Activated naive CD8-positive, alpha-beta T cell treated with anti-CD3 and anti-CD28 coated beads, Interleukin-2, amount 50 U/mL, for 24 hours (primary cell): ENCODE measurements around the gene ZFHX2.
A peak's percentile ranks its signal among the peaks of the same experiment; 100 is the strongest.
"Not testable (repeated sequence)": the region's sequence is repeated elsewhere in the genome, so short reads cannot be mapped to it uniquely, and the experiment has no call there.

Experiments
- ATAC-seq: fragments of 150-1000 bp; cut with Tn5 transposase; one replicate; pipeline ENCODE4 v1.10.0; 2021
- DNase-seq: peaks from one replicate; pipeline ENCODE4 v3.0.0; 2021
- H3K27ac Mint-ChIP-seq: one replicate; pipeline ENCODE4 v1.8.0; 2021; ENCODE audit warnings: mild to moderate bottlenecking, mixed read lengths
- H3K27me3 Mint-ChIP-seq: one replicate; pipeline ENCODE4 v1.8.0; 2021; ENCODE audit warnings: mixed read lengths
- H3K36me3 Mint-ChIP-seq: one replicate; pipeline ENCODE4 v1.8.0; 2021; ENCODE audit warnings: low read depth, mixed read lengths
- H3K4me1 Mint-ChIP-seq: one replicate; pipeline ENCODE4 v1.8.0; 2021; ENCODE audit warnings: mixed read lengths
- H3K4me3 Mint-ChIP-seq: one replicate; pipeline ENCODE4 v1.8.0; 2021; ENCODE audit warnings: mild to moderate bottlenecking, moderate library complexity, mixed read lengths
- H3K9me3 Mint-ChIP-seq: one replicate; pipeline ENCODE4 v1.8.0; 2021; ENCODE audit warnings: mixed read lengths

The ZFHX2 gene

GRCh38 chr14:23551266-23552028, at the start of gene ZFHX2:
TSS of gene ZFHX2 (minus strand) at chr14:23551765. CDS start at chr14:23535325, 16,440 bp downstream.
- Mint-ChIP-seq H3K27ac (peak within 1 kb of the TSS; percentile 85), H3K27me3 (peaks cover 4% of the 10 kb centered on the region), H3K9me3 (no peaks in the 10 kb centered on the region), H3K4me3 (no peak within 1 kb of the TSS), H3K4me1 (peaks cover 13% of the 10 kb centered on the region), H3K36me3 (no peaks in the 10 kb centered on the region)
- ATAC-seq, result peak; percentile 75
- peak; percentile 85 for DNase-seq

- no peak for DNase-seq
These were observed 49.2 kb upstream of the ZFHX2 start for GRCh38 chr14:23600806-23601205.

GRCh38 chr14:23600322-23600707, 48.8 kb upstream of the ZFHX2 start:
- DNase-seq (no peak), ATAC-seq (no peak)
- peaks cover 2% of the 10 kb centered on the region for H3K36me3 Mint-ChIP-seq
- H3K27ac Mint-ChIP-seq, result no peak overlapping the region
- no peak overlapping the region for H3K4me3 Mint-ChIP-seq
- peaks cover 8% of the 10 kb centered on the region for H3K9me3 Mint-ChIP-seq
- H3K4me1 Mint-ChIP-seq, result peaks cover under 1% of the 10 kb centered on the region
- H3K27me3 Mint-ChIP-seq, result no peaks in the 10 kb centered on the region

More at GRCh38 chr14:23600806-23601205, 49.2 kb upstream of the ZFHX2 start:
- ATAC-seq, result no peak
- Mint-ChIP-seq H3K27ac (no peak overlapping the region), H3K27me3 (no peaks in the 10 kb centered on the region), H3K36me3 (peaks cover 2% of the 10 kb centered on the region), H3K9me3 (peaks cover 8% of the 10 kb centered on the region), H3K4me1 (peaks cover 5% of the 10 kb centered on the region), H3K4me3 (no peak overlapping the region)

DNA sequence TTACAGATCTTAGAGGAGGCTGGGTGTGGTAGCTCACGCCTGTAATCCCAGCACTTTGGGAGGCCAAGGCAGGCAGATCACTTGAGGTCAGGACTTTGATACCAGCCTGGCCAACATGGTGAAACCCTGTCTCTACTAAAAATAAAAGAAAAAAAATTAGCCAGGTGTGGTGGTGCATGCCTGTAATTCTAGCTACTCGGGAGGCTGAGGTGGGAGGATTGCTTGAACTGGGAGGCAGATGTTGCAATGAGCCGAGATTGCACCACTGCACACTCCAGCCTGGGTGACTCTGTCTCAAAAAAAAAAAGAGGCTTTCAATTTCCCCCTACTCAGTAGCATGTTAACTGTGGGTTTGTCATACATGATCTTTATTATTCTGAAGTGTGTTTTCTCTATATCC, 42.6 kb upstream of the ZFHX2 start:
- ATAC-seq, H3K4me1 Mint-ChIP-seq, H3K9me3 Mint-ChIP-seq, DNase-seq, H3K27me3 Mint-ChIP-seq, H3K4me3 Mint-ChIP-seq, H3K36me3 Mint-ChIP-seq, H3K27ac Mint-ChIP-seq: not testable (repeated sequence)

DNA sequence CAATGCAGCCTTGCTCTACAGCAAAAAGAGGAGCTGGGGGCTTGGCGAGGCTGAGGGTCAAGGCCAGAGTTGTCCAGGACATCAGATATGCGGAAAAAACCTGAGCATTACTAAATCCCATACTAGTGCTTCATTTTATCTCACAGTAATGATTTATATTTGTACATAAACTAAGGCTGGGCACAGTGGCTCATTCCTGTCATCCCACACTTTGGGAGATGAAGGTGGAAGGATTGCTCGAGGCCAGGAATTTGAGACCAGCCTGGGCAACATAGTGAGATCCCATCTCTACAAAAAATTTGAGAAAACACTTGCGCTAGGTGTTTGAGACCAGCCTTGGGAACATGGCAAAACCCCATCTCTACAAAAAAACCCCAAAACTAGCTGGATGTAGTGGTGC, 38.6 kb upstream of the ZFHX2 start:
- H3K4me1 Mint-ChIP-seq, result peaks cover 9% of the 10 kb centered on the region
- no peak for DNase-seq
- H3K4me3 Mint-ChIP-seq, result no peak overlapping the region
- H3K9me3 Mint-ChIP-seq, result no peaks in the 10 kb centered on the region
- no peaks in the 10 kb centered on the region for H3K36me3 Mint-ChIP-seq
- ATAC-seq, result no peak
- H3K27ac Mint-ChIP-seq, result no peak overlapping the region
- H3K27me3 Mint-ChIP-seq, result peaks cover 9% of the 10 kb centered on the region

DNA sequence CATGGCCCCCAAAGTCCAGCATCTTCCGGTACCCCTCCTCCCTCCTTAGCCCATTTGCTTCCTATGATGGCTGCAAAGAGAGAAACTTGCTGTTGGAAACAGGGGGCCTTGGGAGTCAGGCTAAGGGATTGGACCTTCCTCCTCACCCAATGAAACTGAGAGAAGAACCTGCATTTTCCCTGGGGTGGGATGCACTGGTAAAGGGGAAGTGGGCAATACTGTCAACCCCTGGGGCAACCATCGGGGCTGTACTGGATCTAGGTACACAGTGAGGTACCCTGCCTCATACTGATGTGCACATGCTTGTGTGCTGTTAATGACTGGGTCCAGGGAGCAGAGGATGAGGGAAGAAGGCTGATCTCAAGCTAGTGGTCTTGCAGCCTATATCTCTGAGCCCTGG, 38.0 kb upstream of the ZFHX2 start:
- peaks cover 9% of the 10 kb centered on the region for H3K27me3 Mint-ChIP-seq
- ATAC-seq, result no peak
- H3K4me1 Mint-ChIP-seq, result peaks cover 9% of the 10 kb centered on the region
- no peaks in the 10 kb centered on the region for H3K36me3 Mint-ChIP-seq
- DNase-seq, result no peak
- H3K4me3 Mint-ChIP-seq, result no peak overlapping the region
- no peak overlapping the region for H3K27ac Mint-ChIP-seq
- H3K9me3 Mint-ChIP-seq, result no peaks in the 10 kb centered on the region

- H3K27ac Mint-ChIP-seq, result no peak overlapping the region
- H3K4me3 Mint-ChIP-seq, result no peak overlapping the region
- no peaks in the 10 kb centered on the region for H3K36me3 Mint-ChIP-seq
These were observed 37.5 kb upstream of the ZFHX2 start for GRCh38 chr14:23588884-23589598.

DNA sequence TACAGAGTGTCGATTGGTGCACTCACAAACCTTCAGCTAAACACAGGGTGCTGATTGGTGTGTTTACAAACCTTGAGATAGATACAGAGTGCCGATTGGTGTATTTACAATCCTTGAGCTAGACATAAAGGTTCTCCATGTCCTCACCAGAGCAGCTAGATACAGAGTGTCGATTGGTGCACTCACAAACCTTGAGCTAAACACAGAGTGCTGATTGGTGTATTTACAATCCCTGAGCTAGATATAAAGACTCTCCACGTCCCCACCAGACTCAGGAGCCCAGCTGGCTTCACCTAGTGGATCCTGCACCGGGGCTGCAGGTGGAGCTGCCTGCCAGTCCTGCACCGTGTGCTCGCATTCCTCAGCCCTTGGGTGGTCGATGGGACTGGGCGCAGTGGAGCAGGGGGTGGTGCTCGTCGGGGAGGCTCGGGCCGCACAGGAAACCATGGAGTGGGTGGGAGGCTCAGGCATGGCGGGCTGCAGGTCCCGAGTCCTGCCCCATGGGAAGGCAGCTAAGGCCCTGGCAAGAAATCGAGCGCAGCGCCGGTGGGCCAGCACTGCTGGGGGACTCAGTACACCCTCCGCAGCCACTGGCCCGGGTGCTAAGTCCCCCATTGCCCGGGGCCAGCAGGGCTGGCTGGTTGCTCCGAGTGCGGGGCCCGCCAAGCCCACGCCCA, 33.1 kb upstream of the ZFHX2 start:
- H3K4me1 Mint-ChIP-seq, H3K27ac Mint-ChIP-seq, H3K9me3 Mint-ChIP-seq, ATAC-seq, DNase-seq, H3K4me3 Mint-ChIP-seq, H3K36me3 Mint-ChIP-seq: not testable (repeated sequence)
- H3K27me3 Mint-ChIP-seq, result peaks cover 25% of the 10 kb centered on the region

More at GRCh38 chr14:23588884-23589598, 37.5 kb upstream of the ZFHX2 start:
- DNase-seq, result peak; percentile 86
- peak; percentile 99 for ATAC-seq
- H3K4me1 Mint-ChIP-seq, result peaks cover 9% of the 10 kb centered on the region
- peaks cover 13% of the 10 kb centered on the region for H3K27me3 Mint-ChIP-seq
- no peaks in the 10 kb centered on the region for H3K9me3 Mint-ChIP-seq

- not testable (repeated sequence) for H3K36me3 Mint-ChIP-seq, H3K4me3 Mint-ChIP-seq, H3K9me3 Mint-ChIP-seq, H3K27ac Mint-ChIP-seq, H3K4me1 Mint-ChIP-seq, ATAC-seq, DNase-seq
- H3K27me3 Mint-ChIP-seq, result peaks cover 30% of the 10 kb centered on the region
These were observed 32.4 kb upstream of the ZFHX2 start for GRCh38 chr14:23583761-23584526.

DNA sequence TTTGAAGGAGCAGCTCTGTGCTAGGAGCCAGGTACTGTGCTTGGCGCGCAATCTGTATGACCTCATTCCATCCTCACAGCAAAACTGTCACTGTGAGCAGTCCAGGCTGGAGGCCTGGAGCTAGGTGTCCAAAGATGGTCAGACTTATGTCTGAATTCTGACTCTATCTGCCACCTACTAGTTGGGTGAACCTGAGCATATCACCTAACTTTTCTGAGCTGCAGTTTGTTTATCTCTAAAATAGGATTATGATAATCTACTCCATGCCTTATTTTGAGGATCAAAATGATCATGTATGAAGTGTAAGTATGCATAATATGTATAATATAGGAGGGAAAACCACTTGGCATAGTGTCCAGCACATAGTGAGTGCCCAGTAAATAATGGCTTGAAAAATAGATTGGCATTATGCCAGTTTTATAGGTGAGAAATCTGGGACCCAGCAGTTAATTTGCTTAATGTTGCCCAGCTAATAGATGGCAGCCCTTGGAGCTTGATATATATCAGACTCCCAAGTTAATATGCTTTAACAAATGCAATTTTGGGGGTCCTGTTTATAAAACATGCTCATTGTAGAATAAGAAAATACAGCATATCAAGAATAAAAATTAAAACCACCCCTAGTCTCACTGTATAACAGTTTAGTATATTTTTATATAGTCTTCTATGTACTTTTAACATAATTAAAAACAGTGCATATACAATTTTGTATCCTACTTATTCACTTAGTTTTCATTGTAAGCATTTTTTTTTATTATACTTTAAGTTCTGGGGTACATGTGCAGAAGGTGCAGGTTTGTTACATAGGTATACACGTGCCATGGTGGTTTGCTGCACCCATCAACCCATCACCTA, 31.6 kb upstream of the ZFHX2 start:
- no peaks in the 10 kb centered on the region for H3K36me3 Mint-ChIP-seq
- ATAC-seq (no peak), DNase-seq (no peak)
- H3K27me3 Mint-ChIP-seq, result peaks cover 34% of the 10 kb centered on the region
- no peaks in the 10 kb centered on the region for H3K9me3 Mint-ChIP-seq
- peaks cover 2% of the 10 kb centered on the region for H3K4me1 Mint-ChIP-seq
- H3K27ac Mint-ChIP-seq, result no peak overlapping the region
- H3K4me3 Mint-ChIP-seq, result no peak overlapping the region

DNA sequence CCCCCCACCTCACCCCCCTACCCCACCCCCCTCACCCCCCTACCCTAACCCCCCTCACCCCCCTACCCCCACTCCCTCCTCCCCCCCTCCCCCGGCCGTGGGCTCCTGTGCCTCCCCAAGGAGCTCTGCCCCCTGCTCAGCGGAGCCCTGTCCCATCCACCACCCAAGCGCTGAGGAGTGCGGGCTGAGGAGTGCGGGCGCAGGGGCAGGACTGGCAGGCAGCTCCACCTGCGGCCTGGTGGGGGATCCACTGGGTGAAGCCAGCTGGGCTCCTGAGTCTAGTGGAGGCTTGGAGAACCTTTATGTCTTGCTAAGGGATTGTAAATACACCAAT, 29.4 kb upstream of the ZFHX2 start:
- H3K27me3 Mint-ChIP-seq, result peaks cover 44% of the 10 kb centered on the region
- ATAC-seq, result no peak

DNA sequence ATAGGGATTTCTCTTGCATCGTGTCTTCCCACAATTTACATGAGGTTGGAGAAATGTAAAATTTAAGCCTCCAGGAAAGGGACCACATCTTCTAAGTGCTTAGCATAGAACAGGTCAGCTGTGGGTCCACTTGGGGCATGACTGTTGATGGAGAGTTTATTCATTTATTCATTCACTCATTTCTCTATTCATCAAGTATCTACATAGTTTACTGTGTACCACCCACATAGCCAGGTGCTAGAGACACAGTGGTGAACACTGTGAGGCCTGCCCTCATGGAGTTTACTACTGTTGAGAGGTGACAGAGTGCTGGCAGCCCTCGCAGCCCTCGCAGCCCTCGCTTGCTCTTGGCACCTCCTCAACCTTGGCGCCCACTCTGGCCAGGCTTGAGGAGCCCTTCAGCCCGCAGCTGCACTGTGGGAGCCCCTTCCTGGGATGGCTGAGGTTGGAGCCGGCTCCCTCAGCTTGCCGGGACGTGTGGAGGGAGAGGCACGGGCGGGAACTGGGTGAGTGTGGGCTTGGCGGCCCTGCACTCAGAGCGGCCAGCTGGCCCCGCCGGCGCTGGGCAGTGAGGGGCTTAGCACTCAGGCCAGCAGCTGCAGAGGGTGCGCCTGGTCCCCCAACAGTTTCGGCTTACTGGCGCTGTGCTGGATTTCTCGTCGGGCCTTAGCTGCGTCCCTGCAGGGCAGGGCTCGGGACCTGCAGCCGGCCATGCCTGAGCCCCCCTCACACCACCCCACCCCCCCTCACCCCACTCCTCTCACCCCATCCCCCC, 28.8 kb upstream of the ZFHX2 start:
- ATAC-seq, result no peak
- peaks cover 10% of the 10 kb centered on the region for H3K4me1 Mint-ChIP-seq

More for the DNA sequence above, 29.4 kb upstream of the ZFHX2 start:
- Mint-ChIP-seq H3K4me1 (peaks cover 10% of the 10 kb centered on the region), H3K4me3 (no peak overlapping the region), H3K9me3 (no peaks in the 10 kb centered on the region), H3K27ac (no peak overlapping the region), H3K36me3 (no peaks in the 10 kb centered on the region)
- no peak for DNase-seq

DNA sequence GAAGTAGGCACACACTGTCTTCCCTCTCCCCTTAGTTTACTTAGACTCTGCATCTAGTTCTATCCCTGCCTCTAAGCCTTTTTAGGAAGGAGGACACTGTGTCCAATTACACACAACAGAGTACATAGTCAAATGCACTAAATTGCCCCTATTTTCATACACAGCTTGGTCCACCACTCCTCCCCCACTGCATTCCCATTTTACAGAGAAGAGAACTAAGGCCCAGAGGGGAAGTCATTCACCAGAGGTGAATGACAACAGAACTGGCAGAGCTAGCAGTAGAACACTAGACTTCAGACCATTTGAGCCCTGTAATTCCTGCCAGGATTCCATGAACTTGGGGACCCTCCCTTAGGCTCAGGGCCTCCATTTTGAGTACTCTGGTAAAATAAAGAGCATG, 28.2 kb upstream of the ZFHX2 start:
- Mint-ChIP-seq H3K4me1 (peaks cover 10% of the 10 kb centered on the region), H3K27ac (no peak overlapping the region), H3K36me3 (no peaks in the 10 kb centered on the region), H3K27me3 (peaks cover 47% of the 10 kb centered on the region), H3K4me3 (no peak overlapping the region), H3K9me3 (no peaks in the 10 kb centered on the region)
- DNase-seq (no peak), ATAC-seq (no peak)

More for the DNA sequence above, 28.8 kb upstream of the ZFHX2 start:
- Mint-ChIP-seq H3K36me3 (no peaks in the 10 kb centered on the region), H3K27me3 (peaks cover 42% of the 10 kb centered on the region), H3K9me3 (no peaks in the 10 kb centered on the region), H3K27ac (no peak overlapping the region), H3K4me3 (no peak overlapping the region)
- no peak for DNase-seq
